AG08395 (cell line): Measurements from ENCODE around the gene THBS4.
A peak's percentile ranks its signal among the peaks of the same experiment; 100 is the strongest.

Experiments
- DNase-seq: peaks from one replicate; pipeline ENCODE4 v3.0.0; 2012; ENCODE audit warnings: mixed read lengths, low spot score

The THBS4 gene

GRCh38 chr5:80116465-80116864 lies 81.3 kb downstream of the THBS4 start:
- DNase-seq, result no peak

DNA sequence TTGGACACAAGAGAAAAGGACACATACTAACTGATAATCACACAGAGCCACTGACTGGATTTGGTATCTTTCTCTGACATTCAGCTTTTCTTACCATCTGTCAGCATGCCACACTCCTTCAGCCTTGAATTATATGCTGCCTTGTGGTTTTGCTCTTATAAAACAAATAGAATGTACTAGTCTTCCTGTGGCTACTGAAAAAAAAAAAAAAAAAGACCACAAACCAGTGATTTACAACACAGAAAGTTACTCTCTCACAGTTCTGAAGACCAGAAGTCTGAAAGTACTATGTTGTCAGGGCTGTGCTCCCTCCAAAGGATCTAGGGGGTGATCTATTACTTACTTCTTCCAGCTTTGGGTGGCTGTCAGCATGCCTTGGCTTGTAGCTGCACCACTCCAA lies 82.3 kb downstream of the THBS4 start:
- DNase-seq, result no peak

- DNase-seq, result no peak
Measured at GRCh38 chr5:80119372-80119771, 84.2 kb downstream of the THBS4 start.

DNA sequence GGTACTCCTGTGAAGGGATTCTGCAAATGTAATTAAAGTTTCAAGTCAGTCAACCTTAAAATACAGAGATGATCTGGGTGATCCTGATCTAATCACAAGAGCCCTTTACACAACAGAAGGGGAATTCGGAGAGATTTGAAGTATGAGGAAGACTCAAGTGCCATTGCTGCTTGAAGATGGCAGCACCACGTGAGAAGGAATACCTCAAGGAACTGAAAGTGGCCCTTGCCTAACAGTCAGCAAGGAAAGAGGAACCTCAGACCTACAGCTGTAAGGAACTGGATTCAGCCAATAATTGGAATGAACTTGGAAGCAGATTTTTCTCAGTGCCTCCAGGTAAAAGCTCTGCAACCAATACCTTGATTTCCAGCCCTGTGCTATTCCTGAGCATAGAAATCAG lies 87.4 kb downstream of the THBS4 start:
- DNase-seq, result no peak

- DNase-seq, result no peak
Measured at GRCh38 chr5:80124121-80124918, 89.2 kb downstream of the THBS4 start.

DNA sequence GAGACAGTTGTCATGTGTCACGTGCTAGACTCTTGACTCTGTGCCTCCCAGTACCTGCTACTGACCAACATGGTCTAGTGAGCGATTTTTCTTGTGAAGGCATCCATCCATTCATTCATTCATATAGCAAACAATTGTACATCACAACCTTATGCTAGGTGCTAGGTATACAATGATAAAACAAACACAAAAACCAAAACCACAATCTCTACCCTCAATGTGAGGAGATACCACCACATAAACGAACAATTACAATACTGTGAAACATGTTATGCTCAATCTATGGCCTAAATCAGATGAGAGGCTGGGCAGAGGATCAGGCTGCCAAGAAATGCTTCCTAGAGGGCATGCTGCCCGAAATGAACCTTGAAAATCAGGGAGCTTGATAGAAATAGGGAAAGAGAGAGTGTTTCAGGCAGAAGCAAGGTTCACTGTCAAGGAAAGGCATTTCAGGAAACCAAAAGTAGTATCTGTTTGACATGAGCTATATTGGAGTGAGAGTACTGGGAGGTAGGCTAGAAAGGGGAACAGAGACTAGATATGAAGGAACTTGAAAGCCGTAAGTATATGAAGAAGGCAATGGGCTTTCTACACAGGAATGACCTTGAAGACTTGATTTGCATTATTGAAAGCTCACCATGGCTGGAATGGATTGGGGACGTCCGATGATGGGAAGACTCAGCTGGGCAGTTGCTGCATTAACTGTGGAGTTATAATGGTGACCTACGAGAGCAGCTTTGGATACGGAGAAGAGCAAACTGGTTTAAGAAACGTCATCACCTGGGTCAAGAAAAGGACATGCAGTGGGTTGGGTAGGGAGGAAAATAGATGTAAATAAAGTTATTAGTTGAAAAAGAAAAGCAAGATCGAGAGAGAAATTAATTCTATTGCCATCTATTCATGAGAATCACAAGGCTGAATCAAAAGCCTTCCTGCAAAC lies 90.1 kb downstream of the THBS4 start:
- DNase-seq, result no peak

- peak; percentile 67 for DNase-seq
Measured at GRCh38 chr5:80125962-80126480, 90.9 kb downstream of the THBS4 start.

DNA sequence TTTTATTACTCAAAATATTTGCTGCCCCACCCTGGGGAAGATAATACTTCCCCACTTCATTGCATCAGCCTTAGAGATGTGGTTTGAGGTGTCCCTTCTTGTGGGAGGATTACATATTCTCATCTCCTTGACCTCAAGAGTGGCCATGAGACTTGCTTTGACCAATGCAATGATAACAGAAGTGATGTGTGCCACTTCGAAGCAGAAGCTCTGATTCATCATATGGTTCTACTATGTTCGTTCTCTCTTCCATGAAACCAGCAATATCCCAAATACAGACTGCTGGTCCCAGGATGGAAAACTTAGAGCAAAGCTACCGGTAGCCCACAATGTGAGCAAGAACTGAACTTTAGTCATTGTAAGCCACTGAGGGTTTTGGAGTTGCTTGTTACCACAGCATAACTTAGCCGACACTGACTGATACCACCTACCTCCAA lies 92.0 kb downstream of the THBS4 start:
- no peak for DNase-seq

- DNase-seq, result no peak
Measured at GRCh38 chr5:80128141-80128540, 93.0 kb downstream of the THBS4 start.

DNA sequence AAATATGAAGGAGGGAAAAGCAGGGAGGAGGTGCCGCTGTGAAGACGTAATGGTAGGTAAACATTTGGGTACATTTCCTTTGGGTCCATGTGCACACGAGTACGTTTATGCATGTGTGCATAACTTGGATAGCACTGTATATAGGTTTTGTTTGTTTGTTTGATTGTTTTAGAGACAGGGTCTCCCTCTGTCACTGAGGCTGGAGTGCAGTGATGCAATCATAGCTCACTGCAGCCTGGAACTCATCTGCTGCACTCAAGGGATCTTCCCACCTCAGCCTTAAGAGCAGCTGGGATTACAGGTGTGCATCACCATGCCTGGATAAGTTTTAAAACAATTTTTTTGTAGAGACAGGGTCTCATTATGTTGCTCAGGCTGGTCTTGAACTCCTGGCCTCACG lies 94.0 kb downstream of the THBS4 start:
- no peak for DNase-seq
